A673 (cell line): ENCODE data around the gene CDC42BPA.

Source experiments
- EZH2 ChIP-seq: fragments of 200-600 bp; sonication (generic); IDR thresholded peaks from 2 replicates; pipeline ENCODE4 v1.6.1; 2017; ENCODE audit warnings: borderline replicate concordance, low read depth, mild to moderate bottlenecking, mixed read lengths, antibody characterized with exemption, low read length; ENCODE audit not compliant: poor library complexity, severe bottlenecking
- TF ChIP-seq, protein P1 (sequence below): fragments of 300-800, 200-600 bp; sonication (generic); conservative IDR thresholded peaks from 2 replicates; pipeline ENCODE4 v1.5.1; 2017; ENCODE audit warnings: low read depth, mild to moderate bottlenecking, antibody characterized with exemption, low read length, moderate library complexity, mixed read lengths

DNA sequence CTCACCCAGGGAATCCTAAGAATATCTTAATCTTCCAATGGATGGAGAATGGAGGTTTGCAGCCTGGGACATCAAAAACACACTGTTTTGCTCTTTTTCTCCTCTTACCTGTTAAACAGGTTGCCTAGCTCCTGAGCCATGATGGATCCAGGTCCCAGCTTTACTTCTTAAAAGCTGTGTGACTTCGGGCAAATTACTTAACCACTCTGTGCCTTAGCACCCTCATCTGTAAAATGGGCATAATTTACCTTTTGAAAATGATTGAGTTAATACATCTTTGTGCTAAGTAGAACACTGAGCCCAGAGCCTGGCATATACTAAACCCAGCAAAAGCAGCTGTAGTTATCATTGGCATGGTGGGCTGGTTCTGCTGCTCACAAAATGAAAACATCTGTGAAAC, 368.0 kb downstream of the CDC42BPA start:
- TF ChIP-seq, protein P1, sequence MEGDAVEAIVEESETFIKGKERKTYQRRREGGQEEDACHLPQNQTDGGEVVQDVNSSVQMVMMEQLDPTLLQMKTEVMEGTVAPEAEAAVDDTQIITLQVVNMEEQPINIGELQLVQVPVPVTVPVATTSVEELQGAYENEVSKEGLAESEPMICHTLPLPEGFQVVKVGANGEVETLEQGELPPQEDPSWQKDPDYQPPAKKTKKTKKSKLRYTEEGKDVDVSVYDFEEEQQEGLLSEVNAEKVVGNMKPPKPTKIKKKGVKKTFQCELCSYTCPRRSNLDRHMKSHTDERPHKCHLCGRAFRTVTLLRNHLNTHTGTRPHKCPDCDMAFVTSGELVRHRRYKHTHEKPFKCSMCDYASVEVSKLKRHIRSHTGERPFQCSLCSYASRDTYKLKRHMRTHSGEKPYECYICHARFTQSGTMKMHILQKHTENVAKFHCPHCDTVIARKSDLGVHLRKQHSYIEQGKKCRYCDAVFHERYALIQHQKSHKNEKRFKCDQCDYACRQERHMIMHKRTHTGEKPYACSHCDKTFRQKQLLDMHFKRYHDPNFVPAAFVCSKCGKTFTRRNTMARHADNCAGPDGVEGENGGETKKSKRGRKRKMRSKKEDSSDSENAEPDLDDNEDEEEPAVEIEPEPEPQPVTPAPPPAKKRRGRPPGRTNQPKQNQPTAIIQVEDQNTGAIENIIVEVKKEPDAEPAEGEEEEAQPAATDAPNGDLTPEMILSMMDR, result no peak
- no peak for TF ChIP-seq EZH2
